GM20000 (cell line): ENCODE measurements around the gene COL1A1.

ENCODE experiments used
- DNase-seq: peaks from one replicate; pipeline ENCODE4 v3.0.0; 2012; ENCODE audit warnings: low spot score
- CTCF ChIP-seq: IDR thresholded peaks from 2 replicates; pipeline ENCODE4 v1.5.1; 2012; ENCODE audit warnings: mild to moderate bottlenecking, control low read depth; ENCODE audit errors: extremely low read depth, missing control alignments

Gene COL1A1

GRCh38 chr17:50203604-50204345, 2.3 kb upstream of the COL1A1 start:
- DNase-seq = no peak

GRCh38 chr17:50203086-50203485, 1.7 kb upstream of the COL1A1 start:
- DNase-seq = no peak
- no peak for TF ChIP-seq CTCF

More at GRCh38 chr17:50203604-50204345, 2.3 kb upstream of the COL1A1 start:
- TF ChIP-seq CTCF = no peak

- DNase-seq = peak; percentile 93
- TF ChIP-seq CTCF = peak; percentile 79
Measured at GRCh38 chr17:50200457-50201275, 765 bp downstream of the COL1A1 start.

- no peak for TF ChIP-seq CTCF
- peak; percentile 88 for DNase-seq
Measured at GRCh38 chr17:50199803-50200456, 1.5 kb downstream of the COL1A1 start.

GRCh38 chr17:50199211-50199802, 2.1 kb downstream of the COL1A1 start:
- no peak for DNase-seq
- TF ChIP-seq CTCF = no peak

GRCh38 chr17:50198026-50198669, 3.3 kb downstream of the COL1A1 start:
- peak; percentile 80 for DNase-seq
- peak; percentile 91 for TF ChIP-seq CTCF
